ENCODE results near the gene EXOC3.

GRCh38 chr5:489689-490080, 46.7 kb downstream of the EXOC3 start:
- TF ChIP-seq CTCF (IDR thresholded peaks at IDR 0.05 in 2 of 3, conservative IDR thresholded peaks at IDR 0.05 in 1 of 3; ENCODE audit: borderline replicate concordance in 1 of 3, insufficient read depth in 1 of 3, low read depth in 2 of 3, low read length in 2 of 3): no peak
- TF ChIP-seq POLR2AphosphoS5 (IDR thresholded peaks at IDR 0.05; ENCODE audit: low read depth, low read length): no peak
